ENCODE results near the gene MYO5B. TPM values are rescaled to one million over a fixed set of nuclear protein-coding genes. Genes with fewer than 3 reads are reported as not detected.

MYO5B gene
- total RNA-seq, 1 experiment from 2014 or later: 25.9 TPM

DNA sequence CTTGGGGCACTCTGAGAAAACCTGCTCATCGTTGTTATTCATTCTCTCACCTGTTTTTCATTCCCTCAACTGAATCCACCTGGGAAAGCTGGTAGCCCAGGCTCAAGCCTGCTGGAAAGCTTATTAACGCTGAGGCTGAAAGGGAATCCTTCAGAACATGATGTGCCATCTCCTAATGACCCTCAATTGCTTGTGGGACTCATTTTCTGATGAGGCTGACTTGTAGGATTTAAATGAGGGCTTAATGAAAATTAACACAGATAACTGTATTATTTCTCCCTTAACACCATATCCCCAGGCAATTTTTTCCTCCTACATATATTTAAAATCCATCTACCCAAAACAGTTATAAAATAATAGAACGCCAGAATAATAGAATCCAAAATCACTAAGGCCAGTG, 218.9 kb downstream of the MYO5B start:
- no peak overlapping the region for H3K4me3 Mint-ChIP-seq (ENCODE audit: unreplicated experiment)
- no TSS peak for BruUV-seq (replicated peaks)
- POLR2A ChIA-PET: no interaction called here
- H3K4me1 Mint-ChIP-seq (ENCODE audit: insufficient read depth, unreplicated experiment): no peaks in the 10 kb centered on the region
- DNase-seq (ENCODE audit: unreplicated experiment): no peak
- CTCF ChIA-PET: interaction anchor here (1.3 kb wide), 1 partner anchor 10 kb away, joined by 4 read pairs; no protein-coding TSS in a partner anchor
- H3K27me3 Mint-ChIP-seq (ENCODE audit: insufficient read depth, unreplicated experiment): no peaks in the 10 kb centered on the region
- intact Hi-C loops (cut with micrococcal nuclease): no loop called here
- TF ChIP-seq, protein P1, sequence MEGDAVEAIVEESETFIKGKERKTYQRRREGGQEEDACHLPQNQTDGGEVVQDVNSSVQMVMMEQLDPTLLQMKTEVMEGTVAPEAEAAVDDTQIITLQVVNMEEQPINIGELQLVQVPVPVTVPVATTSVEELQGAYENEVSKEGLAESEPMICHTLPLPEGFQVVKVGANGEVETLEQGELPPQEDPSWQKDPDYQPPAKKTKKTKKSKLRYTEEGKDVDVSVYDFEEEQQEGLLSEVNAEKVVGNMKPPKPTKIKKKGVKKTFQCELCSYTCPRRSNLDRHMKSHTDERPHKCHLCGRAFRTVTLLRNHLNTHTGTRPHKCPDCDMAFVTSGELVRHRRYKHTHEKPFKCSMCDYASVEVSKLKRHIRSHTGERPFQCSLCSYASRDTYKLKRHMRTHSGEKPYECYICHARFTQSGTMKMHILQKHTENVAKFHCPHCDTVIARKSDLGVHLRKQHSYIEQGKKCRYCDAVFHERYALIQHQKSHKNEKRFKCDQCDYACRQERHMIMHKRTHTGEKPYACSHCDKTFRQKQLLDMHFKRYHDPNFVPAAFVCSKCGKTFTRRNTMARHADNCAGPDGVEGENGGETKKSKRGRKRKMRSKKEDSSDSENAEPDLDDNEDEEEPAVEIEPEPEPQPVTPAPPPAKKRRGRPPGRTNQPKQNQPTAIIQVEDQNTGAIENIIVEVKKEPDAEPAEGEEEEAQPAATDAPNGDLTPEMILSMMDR (IDR thresholded peaks at IDR 0.05; ENCODE audit: unreplicated experiment): no peak
- no peaks in the 10 kb centered on the region for H3K9me3 Mint-ChIP-seq (ENCODE audit: unreplicated experiment)
- no peak overlapping the region for H3K27ac Mint-ChIP-seq (ENCODE audit: low read depth, unreplicated experiment)
- peaks cover 5% of the 10 kb centered on the region for H3K36me3 Mint-ChIP-seq (ENCODE audit: insufficient read depth, unreplicated experiment)

- Mint-ChIP-seq H3K27ac (ENCODE audit: low read depth, unreplicated experiment) (no peak overlapping the region), H3K4me1 (ENCODE audit: insufficient read depth, unreplicated experiment) (no peaks in the 10 kb centered on the region), H3K36me3 (ENCODE audit: insufficient read depth, unreplicated experiment) (no peaks in the 10 kb centered on the region), H3K4me3 (ENCODE audit: unreplicated experiment) (no peak overlapping the region), H3K27me3 (ENCODE audit: insufficient read depth, unreplicated experiment) (no peaks in the 10 kb centered on the region), H3K9me3 (ENCODE audit: unreplicated experiment) (no peaks in the 10 kb centered on the region)
- no peak for DNase-seq (ENCODE audit: unreplicated experiment)
- TF ChIP-seq, protein P1 (IDR thresholded peaks at IDR 0.05; ENCODE audit: unreplicated experiment): no peak
- ChIA-PET POLR2A (no interaction called here), CTCF (no interaction called here)
- BruUV-seq (replicated peaks): no TSS peak
- intact Hi-C loops (cut with micrococcal nuclease): no loop called here
Observed at GRCh38 chr18:49974079-49974478, 220.9 kb downstream of the MYO5B start.

- TF ChIP-seq, protein P1 (IDR thresholded peaks at IDR 0.05; ENCODE audit: unreplicated experiment): no peak
- no peaks in the 10 kb centered on the region for H3K36me3 Mint-ChIP-seq (ENCODE audit: insufficient read depth, unreplicated experiment)
- H3K27me3 Mint-ChIP-seq (ENCODE audit: insufficient read depth, unreplicated experiment): no peaks in the 10 kb centered on the region
- no TSS peak for BruUV-seq (replicated peaks)
- no peaks in the 10 kb centered on the region for H3K9me3 Mint-ChIP-seq (ENCODE audit: unreplicated experiment)
- H3K4me3 Mint-ChIP-seq (ENCODE audit: unreplicated experiment): no peak overlapping the region
- no peaks in the 10 kb centered on the region for H3K4me1 Mint-ChIP-seq (ENCODE audit: insufficient read depth, unreplicated experiment)
- H3K27ac Mint-ChIP-seq (ENCODE audit: low read depth, unreplicated experiment): no peak overlapping the region
- DNase-seq (ENCODE audit: unreplicated experiment): no peak
- CTCF ChIA-PET: no interaction called here
- intact Hi-C loops (cut with micrococcal nuclease): no loop called here
- POLR2A ChIA-PET: no interaction called here
Observed at GRCh38 chr18:49973592-49973991, 221.4 kb downstream of the MYO5B start.

DNA sequence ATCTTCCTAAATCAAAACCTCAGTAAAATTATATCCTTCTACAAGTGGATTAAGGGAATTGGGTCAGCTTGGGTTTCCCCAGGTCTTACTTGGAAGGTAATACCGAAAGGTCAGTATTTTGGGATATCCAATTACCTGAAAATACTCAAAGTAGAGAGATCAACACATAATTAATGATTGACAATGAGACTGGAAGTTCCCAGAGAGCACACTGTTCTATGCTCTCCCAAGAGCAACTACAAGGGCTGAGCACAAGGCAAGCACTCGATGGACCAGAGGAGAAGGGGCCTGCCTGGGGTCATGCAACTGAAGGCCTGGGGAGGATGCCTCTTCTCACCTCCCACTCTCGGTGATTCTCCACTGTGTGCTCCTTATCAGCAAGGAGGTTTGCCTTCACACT, 222.4 kb downstream of the MYO5B start:
- no peak overlapping the region for H3K27ac Mint-ChIP-seq (ENCODE audit: low read depth, unreplicated experiment)
- intact Hi-C loops (cut with micrococcal nuclease): no loop called here
- ChIA-PET POLR2A (no interaction called here), CTCF (no interaction called here)
- TF ChIP-seq, protein P1 (IDR thresholded peaks at IDR 0.05; ENCODE audit: unreplicated experiment): no peak
- H3K27me3 Mint-ChIP-seq (ENCODE audit: insufficient read depth, unreplicated experiment): no peaks in the 10 kb centered on the region
- H3K36me3 Mint-ChIP-seq (ENCODE audit: insufficient read depth, unreplicated experiment): no peaks in the 10 kb centered on the region
- no TSS peak for BruUV-seq (replicated peaks)
- no peak overlapping the region for H3K4me3 Mint-ChIP-seq (ENCODE audit: unreplicated experiment)
- DNase-seq (ENCODE audit: unreplicated experiment): no peak
- no peaks in the 10 kb centered on the region for H3K9me3 Mint-ChIP-seq (ENCODE audit: unreplicated experiment)
- H3K4me1 Mint-ChIP-seq (ENCODE audit: insufficient read depth, unreplicated experiment): no peaks in the 10 kb centered on the region
